Measurements from ENCODE around the gene PPP1R14C.

PPP1R14C gene

GRCh38 chr6:150261997-150262697, 119.3 kb downstream of the PPP1R14C start:
- TF ChIP-seq ZNF274 (IDR thresholded peaks at IDR 0.05; ENCODE audit: low read depth, low read length): no peak
- H3K4me3 ChIP-seq (ENCODE audit: low read length): no peak overlapping the region

DNA sequence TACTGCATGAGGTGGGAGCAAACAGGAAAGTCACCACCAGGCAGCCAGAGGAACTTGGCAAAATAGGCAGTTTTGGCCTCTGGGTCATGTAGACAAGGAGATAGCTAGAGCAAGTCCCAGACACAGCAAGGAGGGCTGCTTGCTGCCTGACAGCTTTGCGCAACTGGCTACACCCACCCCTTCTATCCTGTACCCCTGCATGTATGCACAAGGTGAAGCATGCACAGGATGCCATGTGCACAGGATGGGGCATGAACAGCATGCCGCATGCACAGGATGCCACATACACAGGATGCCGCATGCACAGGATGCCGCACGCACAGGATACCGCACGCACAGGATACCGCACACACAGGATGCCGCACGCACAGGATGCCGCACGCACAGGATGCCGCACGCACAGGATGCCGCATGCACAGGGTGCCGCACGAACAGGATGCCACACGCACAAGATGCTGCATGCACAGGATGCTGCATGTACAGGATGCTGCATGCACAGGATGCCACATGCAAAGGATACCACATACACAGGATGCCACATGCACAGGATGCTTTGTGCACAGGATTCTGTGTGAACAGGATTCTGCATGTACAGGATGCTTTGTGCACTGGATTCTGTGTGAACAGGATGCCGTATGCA, 121.0 kb downstream of the PPP1R14C start:
- TF ChIP-seq ZNF274 (IDR thresholded peaks at IDR 0.05; ENCODE audit: low read depth, low read length): no peak
- no peak overlapping the region for H3K4me3 ChIP-seq (ENCODE audit: low read length)

GRCh38 chr6:150266309-150266708, 123.5 kb downstream of the PPP1R14C start:
- no peak overlapping the region for H3K4me3 ChIP-seq (ENCODE audit: low read length)
- TF ChIP-seq ZNF274 (IDR thresholded peaks at IDR 0.05; ENCODE audit: low read depth, low read length): no peak

DNA sequence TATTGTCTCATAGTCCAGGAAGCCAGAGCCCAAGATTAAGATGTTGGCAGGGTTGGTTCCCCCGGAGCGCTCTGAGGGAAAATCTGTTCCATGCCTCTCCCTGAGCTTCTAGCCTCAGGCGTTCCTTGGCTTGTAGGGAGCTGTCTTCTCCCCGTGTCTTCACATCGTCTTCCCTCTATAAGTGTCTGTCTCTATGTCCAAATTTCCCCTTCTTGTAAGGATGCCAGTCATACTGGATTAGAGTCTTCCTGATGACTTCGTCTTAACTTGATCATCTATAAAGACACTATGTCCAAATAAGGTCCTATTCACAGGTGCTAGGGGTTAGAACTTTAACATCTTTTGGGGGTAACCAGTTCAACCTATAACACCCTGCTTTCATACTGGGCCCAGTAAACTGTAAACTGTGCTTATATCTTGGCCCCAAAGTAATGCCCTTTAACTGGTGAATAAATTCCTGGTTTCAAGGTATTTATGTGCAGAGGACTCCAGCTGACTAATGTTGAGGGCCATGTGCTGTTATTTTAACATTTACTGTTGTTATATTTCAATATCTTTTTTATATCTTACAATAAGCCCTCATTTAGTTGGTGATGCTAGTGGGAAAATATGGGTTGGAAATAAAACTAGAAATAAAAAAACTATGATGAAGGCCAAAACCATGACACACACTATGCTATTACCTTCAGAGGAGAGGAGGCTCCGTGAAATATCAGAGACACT, 124.3 kb downstream of the PPP1R14C start:
- TF ChIP-seq ZNF274 (IDR thresholded peaks at IDR 0.05; ENCODE audit: low read depth, low read length): no peak
- no peak overlapping the region for H3K4me3 ChIP-seq (ENCODE audit: low read length)

- TF ChIP-seq ZNF274 (IDR thresholded peaks at IDR 0.05; ENCODE audit: low read depth, low read length): no peak
- H3K4me3 ChIP-seq (ENCODE audit: low read length): no peak overlapping the region
These were observed 125.1 kb downstream of the PPP1R14C start for GRCh38 chr6:150267686-150268561.

DNA sequence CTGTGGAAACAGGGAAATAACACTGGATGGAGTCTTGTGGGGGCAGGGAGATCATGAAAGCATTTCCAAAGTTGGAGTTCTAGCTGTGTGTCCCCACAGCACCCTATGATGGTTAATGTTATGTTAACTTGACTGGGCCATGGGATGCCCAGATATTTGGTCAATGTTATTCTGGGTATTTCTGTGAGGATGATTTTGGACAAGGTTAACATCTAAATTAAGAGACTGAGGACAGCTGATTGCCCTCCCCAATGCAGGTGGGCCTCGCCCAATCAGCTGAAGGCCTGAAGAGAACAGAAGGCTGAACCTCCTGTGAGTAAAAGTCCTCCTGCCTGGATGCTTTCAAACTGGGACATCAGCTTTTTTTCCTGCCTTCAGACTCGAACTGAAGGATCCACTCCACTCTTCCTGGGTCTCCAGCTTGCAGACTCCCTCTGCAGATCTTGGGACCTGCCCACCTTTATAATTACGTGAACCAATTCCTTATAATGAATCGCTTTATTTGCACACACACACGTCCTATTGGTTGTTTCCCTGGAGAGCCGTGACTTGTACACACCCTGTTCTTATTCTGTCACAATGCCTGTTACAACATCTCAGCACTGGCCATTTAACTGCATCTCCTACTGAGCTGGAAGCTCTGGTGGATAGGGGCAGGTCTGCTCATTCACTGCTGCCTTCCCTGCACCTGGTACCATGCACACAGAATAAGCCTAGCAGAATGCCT, 126.4 kb downstream of the PPP1R14C start:
- TF ChIP-seq ZNF274 (IDR thresholded peaks at IDR 0.05; ENCODE audit: low read depth, low read length): no peak
- H3K4me3 ChIP-seq (ENCODE audit: low read length): no peak overlapping the region

- no peak overlapping the region for H3K4me3 ChIP-seq (ENCODE audit: low read length)
- TF ChIP-seq ZNF274 (IDR thresholded peaks at IDR 0.05; ENCODE audit: low read depth, low read length): no peak
These were observed 127.0 kb downstream of the PPP1R14C start for GRCh38 chr6:150269857-150270223.

DNA sequence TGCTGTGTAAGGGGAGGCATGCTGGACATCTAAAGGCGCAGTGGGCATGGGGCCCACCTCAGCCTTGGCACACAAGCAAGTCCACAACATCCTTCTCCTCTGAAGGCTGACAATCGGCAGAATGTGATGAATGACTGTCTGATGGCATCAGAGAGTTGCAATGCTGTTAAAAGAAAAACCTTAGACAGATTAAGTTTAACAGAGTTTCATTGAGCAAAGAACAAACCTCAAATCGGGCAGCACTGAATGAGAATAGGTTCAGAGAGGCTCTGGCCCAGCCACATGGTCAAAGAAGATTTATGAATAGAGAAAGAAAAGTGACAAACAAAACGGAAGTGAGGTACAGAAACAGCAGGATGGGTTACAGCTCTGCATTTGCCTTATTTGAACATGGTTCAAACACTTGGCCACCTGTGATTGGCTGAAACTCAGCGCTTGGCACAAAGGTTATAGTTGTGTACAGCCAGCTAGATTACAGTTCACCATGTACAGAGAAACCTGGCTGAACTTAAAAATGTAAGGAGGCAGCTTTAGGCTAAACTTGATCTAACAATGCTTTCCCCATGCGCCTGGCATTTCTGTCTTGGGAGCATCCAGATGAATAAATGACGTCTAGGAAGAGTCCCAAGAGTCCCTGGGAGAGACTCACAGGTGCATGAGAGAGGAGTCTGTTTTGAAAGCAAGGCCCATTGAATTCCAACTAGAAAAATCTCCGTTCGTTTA, 127.6 kb downstream of the PPP1R14C start:
- TF ChIP-seq ZNF274 (IDR thresholded peaks at IDR 0.05; ENCODE audit: low read depth, low read length): no peak
- no peak overlapping the region for H3K4me3 ChIP-seq (ENCODE audit: low read length)

DNA sequence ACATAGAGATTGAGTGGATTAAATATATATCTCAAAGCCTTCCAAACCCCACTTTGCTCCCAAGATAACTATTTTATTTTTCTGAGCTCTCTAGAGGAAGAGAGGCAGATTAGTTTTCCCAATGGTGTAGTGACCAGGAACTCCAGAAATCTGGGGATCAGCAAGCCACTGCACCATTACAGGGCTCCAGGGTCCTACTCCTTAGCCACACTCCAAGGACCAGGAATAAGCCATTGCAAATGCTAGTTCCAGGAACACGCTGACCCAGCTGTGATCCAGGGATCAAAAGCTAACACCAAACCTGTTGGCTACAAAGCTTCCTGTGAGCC, 128.3 kb downstream of the PPP1R14C start:
- no peak for TF ChIP-seq ZNF274 (IDR thresholded peaks at IDR 0.05; ENCODE audit: low read depth, low read length)
- no peak overlapping the region for H3K4me3 ChIP-seq (ENCODE audit: low read length)

GRCh38 chr6:150271501-150272263, 128.8 kb downstream of the PPP1R14C start:
- TF ChIP-seq ZNF274 (IDR thresholded peaks at IDR 0.05; ENCODE audit: low read depth, low read length): no peak
- H3K4me3 ChIP-seq (ENCODE audit: low read length): no peak overlapping the region

DNA sequence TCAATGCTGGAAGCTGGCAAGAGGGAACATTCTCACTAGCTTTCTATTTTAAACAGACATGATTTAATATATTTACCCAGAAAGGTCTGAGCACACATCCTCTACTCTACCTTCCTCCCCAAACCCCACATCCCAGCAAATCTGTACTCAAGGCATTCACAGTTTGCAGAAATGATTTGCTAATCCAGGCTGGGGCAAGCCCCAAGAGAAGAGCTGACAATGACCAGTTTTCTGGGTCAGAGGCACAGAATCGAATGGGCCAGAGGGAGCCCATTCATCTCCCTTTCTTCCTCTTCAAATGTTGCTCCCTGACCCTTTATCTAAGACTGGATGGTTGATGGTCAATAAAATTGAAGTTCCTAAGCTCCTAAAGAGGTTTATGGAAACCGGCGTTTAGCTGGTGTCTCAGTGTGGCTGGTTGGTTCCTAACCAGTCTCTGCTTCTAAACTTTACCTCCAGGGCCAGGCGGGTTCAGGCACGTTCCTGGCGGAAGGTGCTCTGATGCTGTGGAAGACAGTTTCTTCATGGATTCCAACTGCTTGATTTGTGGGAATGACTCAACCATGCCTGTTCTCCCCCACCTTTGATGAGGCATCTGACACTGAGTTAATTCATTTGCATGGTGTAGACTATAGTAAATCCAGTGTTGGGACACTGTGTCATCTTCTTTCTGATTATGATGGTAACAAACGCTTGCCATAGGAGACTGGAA, 129.6 kb downstream of the PPP1R14C start:
- H3K4me3 ChIP-seq (ENCODE audit: low read length): no peak overlapping the region
- TF ChIP-seq ZNF274 (IDR thresholded peaks at IDR 0.05; ENCODE audit: low read depth, low read length): no peak

DNA sequence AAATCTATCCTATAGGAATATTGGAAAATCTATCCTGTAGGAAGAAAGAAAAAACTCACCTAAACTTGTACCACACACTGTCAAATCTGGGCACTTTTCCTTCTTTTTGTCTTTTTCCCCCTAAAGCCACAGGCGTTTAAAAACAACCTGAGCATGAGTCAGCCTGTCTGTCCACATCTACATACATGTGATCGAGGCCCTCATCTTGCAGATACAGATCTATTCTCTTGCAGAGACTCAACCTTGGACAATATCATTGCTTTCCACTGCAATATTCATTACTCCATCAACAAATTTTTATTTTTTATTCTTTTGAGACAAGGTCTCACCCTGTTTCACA, 130.1 kb downstream of the PPP1R14C start:
- no peak overlapping the region for H3K4me3 ChIP-seq (ENCODE audit: low read length)
- TF ChIP-seq ZNF274 (IDR thresholded peaks at IDR 0.05; ENCODE audit: low read depth, low read length): no peak

Data from GM08714 (cell line).